GM04503 (cell line): ENCODE results near the gene STEAP3.
A peak's percentile ranks its signal among the peaks of the same experiment; 100 is the strongest.
"Not testable (repeated sequence)": the region's sequence is repeated elsewhere in the genome, so short reads cannot be mapped to it uniquely, and the experiment has no call there.

Experiments used
- DNase-seq: peaks from one replicate; pipeline ENCODE4 v3.0.0-alpha.2; 2012; ENCODE audit warnings: low read depth

Gene STEAP3

DNA sequence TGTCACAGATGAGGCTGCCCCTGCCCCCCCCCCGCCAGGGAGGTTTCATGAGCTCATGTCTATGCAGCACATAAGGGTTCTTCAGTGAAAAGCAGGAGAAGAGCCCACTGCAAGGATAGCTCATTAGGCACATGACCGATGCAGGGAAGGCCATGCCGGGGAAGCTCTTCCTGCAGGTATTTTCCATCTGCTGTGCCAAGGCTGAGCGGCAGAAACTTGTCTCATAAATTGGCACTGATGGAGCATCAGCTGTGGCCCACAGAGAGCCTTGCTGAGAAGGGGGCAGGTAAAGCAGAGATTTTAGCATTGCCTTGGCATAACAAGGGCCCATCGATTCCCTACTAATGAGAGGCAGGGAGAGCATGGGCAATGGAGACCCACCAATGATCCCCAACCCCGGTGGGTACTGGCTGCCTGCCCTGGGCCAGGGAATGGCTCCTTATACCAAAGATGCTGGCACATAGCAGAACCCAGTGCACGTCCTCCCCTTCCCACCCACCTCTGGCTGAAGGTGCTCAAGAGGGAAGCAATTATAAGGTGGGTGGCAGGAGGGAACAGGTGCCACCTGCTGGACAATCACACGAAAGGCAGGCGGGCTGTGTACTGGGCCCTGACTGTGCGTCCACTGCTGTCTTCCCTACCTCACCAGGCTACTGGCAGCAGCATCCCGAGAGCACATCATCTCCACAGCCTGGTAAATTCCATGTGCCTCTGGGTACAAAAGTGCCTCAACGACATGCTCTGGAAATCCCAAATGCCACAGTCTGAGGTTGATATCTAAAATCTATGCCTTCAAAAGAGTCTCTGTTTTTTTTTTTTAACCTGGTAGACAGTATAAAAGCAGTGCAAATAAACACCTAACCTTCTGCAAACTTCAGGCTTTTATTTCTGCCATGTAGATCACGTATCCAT is 41.4 kb downstream of the STEAP3 start:
- DNase-seq: no peak

DNA sequence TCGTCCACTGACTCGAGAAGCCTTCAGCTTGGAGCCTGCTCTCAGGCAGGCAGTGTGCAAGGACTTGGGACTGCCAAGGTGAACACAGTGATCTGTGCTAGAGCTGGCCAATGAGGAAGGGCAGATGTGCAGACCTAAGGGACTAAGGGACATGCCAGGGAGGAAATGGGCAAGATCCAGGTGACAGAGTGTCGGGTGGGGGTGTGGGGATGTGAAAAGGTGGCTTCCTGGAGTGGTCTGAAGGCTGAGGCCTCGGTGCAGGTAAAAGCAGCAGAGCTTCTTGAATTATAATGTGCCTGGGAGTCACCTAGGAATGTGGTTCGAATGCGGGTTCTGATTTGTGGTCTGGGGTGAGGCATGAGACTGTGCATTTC is 42.0 kb downstream of the STEAP3 start:
- no peak for DNase-seq

DNA sequence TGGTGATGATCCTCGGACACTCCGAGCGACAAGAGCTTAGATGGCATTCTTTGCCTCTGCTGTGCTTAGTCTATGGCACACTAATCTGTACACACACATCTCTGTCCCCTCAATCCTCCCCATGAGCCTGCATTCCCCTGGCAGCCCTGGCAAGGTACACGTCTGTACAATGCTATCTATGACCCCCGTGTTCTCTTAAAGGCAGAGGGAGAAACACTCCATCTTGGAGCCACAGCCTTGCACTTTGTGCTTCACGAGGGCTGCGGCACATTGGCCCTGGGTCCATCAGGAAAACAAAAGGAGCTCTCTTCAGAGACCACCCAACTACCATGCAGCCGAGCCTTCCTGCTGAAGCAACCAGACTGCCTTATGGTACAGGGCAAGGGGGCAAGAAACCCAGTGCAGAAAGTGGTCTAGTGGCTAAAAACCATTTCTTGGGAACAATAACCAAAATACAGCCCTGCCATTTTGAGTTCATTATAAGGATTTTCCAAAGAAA is 42.5 kb downstream of the STEAP3 start:
- DNase-seq: no peak

GRCh38 chr2:119267604-119268003 is 44.0 kb downstream of the STEAP3 start:
- DNase-seq: no peak

DNA sequence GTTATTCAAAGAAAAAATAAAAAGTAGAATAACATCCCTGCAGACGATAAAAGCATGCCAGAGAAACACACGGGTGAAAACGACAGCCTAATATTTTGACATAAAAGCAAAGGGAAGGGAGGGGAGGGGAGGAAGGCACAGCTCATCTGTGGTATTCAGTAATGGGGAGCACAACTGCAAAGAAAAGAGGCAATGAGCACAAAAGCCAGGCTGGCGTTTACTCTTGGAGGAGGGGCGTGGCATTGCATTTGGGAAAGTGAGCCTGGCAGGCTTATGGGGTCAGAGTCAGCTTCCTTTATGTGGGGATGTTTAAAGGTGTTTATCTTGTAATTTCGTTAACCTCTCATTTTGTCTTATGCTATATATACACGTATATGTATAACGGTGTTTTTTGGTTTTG is 53.2 kb downstream of the STEAP3 start:
- DNase-seq: no peak

DNA sequence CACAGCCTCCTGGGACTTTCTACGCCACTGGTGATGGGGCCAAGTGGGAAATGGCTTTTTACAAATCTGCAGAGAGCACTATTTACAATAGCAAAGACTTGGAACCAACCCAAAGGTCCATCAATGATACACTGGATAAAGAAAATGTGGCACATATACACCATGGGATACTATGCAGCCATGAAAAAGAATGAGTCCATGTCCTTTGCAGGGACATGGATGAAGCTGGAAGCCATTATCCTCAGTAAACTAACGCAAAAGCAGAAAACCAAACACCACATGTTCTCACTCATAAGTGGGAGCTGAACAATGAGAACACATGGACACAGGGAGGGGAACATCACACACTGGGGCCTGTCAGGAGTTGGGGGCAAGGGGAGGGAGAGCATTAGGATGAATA is 54.8 kb downstream of the STEAP3 start:
- not testable (repeated sequence) for DNase-seq

- DNase-seq: no peak
Measured at GRCh38 chr2:119278946-119279345, 55.3 kb downstream of the STEAP3 start.

GRCh38 chr2:119279666-119280065 is 56.0 kb downstream of the STEAP3 start:
- no peak for DNase-seq

DNA sequence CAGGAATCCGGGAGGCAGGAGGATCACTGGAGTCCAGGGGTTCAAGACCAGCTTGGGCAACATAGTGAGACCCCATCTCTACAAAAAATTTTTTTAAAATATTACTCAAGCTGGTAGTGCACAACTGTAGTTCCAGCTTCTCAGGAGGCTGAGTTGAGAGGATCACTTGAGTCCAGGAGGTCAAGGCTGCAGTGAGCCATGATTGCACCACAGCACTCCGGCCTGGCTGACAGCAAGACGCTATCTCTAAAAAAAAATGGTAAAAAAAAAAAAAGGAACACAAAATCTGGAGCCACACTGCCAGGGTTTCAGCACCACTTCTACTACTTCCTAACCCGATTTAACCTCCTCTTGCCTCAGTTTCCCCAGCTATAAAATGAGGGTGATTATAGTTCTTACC is 57.0 kb downstream of the STEAP3 start:
- DNase-seq: no peak

DNA sequence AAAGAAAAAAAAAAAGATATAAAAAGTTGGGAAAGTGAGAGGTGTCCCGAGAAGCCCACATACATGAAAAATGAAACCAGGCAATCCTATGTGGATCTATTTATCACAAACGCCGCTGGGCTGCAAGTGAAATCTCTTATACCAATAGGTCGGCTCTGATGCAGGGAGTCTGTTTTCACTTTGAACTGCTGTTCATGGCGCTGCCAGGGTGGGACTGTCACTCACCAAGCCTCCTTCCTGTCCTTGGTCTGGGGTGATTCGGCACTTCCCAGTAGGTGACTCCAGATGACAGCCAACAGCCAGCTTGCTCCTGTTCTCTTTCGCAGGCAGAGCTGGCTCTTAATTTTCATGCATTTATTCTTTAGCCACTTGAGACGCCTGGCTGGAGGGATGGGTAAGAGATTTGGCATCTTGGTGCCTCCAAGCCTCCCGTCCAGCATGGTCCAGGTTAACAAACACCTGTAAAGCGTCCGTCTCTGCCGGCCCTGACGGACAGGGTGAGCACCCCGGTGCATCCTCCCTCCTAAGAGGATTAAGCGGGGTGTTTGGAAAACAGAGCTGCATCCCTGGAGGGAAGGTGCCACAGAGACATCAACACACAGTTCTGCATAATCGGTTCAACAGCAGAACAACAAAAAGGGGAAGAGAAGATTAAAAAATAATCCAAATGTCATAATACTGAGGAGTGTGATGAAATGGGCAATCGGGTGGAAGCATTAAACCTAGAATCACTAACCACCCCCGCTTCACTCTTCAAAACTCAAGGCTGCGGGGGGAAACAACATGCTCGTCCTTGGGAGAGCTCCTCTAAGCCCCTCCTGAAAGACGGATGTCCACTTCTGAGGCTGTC is 58.7 kb downstream of the STEAP3 start:
- no peak for DNase-seq

GRCh38 chr2:119282996-119283511 is 59.4 kb downstream of the STEAP3 start:
- DNase-seq: no peak

DNA sequence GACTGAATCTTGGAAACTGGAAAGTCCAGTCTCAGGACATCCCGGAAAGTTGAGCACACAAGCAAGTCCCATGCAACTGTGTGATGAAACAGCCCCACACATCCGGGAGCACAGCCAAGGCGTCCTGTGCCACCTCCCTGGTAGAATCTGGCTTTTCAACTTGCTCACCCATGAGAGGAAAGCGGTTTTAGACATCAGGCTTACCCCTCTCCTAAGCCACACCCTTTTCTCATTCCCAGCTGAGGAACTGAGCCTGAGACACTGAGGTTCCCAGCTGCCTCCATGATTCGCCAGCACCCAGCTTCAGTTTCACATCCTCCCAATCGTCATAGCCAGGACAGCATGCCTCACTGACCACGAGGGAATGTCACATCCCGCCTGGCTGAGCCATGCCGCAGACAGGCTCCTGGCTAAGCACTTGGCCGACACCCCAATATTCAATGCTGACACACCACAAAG is 60.3 kb downstream of the STEAP3 start:
- DNase-seq: peak; percentile 83

DNA sequence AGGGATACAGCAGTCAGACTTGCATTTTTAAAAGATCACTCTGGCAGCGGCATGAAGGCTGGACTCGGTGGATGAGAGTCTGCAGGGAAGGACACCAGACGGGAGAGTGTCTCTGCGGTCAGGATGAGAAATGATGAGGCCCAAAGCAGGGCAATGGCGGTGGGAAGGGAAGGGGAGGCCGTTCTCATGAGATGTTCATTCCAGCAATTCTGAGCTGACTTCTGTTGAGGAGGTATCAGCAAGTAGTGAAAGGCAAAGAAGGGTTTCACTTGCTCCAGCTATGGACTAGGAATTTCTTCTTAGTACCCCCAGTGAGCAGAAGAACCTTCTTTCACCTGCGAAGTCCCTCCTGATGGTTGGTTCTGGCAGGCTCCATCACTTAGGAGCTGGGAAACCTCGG is 63.0 kb downstream of the STEAP3 start:
- no peak for DNase-seq

- no peak for DNase-seq
Measured at GRCh38 chr2:119288576-119288975, 64.9 kb downstream of the STEAP3 start.

DNA sequence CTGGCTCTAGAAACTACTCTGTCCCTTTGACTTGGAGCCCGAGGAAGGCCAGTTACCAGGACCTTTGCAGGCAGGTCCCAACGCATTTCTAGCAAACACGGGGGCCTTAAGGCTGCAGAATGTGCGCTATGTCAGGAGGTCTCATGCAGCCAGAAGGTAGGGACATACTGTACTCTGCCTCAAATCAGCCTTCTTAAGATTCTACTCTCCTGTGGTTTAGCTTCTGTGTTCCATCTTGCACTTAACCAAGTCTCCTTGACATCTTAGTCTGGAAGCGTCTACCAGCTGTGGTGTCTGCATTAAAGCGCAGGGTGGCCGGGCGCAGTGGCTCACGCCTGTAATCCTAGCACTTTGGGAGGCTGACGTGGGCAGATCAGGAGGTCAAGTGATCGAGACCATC is 65.5 kb downstream of the STEAP3 start:
- DNase-seq: no peak

DNA sequence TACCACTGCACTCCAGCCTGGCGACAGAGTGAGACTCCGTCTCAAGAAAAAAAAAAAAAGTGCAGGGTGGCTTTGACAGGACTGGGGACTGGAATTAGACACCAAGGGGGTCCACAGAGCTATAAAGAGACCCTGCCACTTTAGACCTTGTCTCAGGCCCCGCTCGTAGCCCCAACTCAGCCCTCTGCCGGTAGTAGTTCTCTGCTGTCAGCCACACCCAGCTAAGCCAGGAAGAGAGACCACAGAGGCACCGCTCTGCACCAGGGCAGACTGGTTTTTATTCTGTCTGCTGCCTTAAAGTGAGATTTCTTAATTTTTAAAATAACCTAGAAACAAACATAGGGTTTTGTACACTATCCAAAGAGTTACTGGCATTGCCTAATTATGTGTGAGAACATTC is 66.0 kb downstream of the STEAP3 start:
- no peak for DNase-seq

DNA sequence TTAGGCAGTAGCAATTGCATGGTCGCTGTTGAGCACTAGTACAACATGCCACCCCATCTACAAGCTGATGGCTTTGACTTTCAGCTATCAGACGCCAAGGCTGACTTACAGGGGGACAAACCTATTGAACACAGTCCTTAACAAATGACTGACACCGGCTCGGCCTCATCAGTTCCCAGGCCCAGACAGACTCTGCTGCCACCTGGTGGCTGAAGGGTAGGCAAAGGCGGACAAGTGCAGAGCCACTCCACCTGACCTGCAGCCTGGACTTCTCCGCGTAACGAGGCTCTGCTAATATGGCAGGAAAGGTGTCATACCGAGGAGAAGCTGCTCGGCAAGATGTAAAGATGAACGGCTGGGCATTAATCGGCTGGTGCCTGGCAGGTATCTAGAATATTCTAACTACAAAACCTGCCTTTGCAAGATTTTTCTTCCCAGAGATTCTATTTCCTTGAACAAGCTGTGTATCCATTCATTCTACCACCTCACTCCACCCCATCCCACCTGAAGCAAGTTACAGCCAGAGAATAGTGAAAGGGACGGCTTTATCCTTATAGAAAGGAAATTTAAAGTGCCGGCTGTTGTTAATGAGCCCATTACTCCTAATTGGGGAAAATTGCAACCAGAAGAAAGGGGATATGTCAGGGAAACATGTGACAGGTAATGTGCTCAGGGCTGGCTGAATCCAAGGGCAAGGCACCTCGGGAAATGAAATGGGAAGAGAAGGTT is 67.4 kb downstream of the STEAP3 start:
- no peak for DNase-seq

GRCh38 chr2:119291588-119292167 is 68.0 kb downstream of the STEAP3 start:
- no peak for DNase-seq

DNA sequence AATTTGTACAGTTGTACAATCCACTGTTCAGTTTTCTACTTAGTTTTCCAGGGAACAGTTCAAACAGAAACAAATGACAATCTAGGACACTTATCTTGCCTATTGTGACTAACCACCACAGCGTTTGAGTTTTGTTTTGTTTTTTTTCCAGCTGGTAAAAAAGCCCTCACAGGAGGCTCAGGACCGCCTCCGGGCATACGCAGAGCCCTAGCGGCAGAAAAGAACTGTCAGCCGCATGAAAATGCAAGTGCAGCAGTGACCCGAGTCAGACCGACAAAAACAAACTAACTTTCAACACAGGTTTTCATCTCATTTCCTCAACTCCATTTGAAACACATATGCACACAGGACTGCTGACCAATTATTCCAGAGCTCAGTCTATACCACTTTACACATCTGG is 68.6 kb downstream of the STEAP3 start:
- DNase-seq: no peak

- no peak for DNase-seq
Measured at GRCh38 chr2:119293254-119293653, 69.6 kb downstream of the STEAP3 start.

DNA sequence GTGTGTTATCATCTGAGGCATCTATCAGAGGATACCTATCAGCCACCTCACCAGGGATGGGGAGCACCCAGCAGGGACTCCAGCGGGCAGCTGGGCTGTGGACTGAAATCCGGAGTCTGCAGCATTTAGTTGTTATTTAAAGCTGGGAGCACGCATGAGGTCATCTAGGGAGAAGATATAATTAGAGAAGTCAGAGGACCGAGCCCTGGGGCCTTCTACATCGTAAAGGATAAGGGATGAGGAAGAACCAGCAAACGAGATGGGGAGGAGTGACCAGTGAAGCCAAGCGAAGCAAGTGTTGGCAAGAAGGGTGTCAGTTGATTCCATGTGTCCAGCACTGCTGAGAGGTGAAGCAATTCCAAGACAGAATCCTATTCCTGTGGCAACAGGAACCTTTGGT is 70.3 kb downstream of the STEAP3 start:
- no peak for DNase-seq

GRCh38 chr2:119294671-119295070 is 71.0 kb downstream of the STEAP3 start:
- DNase-seq: no peak
